ENCODE data around the gene PDSS1. TPM values are rescaled to one million over a fixed set of nuclear protein-coding genes. Genes with fewer than 3 reads are reported as not detected.

PDSS1 gene
- total RNA-seq, 1 experiment from 2014 or later, result 14.3 TPM

DNA sequence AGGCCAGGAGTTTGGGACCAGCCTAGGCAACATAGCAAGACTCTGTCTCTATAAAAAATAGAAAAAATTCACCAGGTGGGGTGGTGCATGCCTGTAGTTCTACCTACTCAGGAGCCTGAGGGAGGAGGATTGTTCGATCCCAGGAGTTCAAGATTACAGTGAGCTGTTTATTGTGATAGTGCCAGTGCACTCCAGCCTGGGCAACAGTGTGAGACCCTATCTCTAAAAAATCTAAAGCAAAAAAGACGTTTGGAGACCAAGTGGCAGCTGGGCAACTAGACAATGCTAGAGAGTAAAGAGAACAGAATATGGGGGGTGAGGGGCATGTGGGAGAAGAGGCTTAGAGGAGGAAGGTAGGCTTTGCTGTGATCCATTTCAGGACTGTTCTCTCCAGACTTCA is 1.4 kb downstream of the PDSS1 start:
- H3K9me3 Mint-ChIP-seq (ENCODE audit: unreplicated experiment), result no peaks in the 10 kb centered on the region
- no peak for DNase-seq (ENCODE audit: unreplicated experiment)
- H3K27me3 Mint-ChIP-seq (ENCODE audit: insufficient read depth, unreplicated experiment), result no peaks in the 10 kb centered on the region
- H3K36me3 Mint-ChIP-seq (ENCODE audit: insufficient read depth, unreplicated experiment), result no peaks in the 10 kb centered on the region
- peaks cover 13% of the 10 kb centered on the region for H3K4me1 Mint-ChIP-seq (ENCODE audit: insufficient read depth, unreplicated experiment)
- no peak for TF ChIP-seq CTCF (IDR thresholded peaks at IDR 0.05; ENCODE audit: unreplicated experiment)
- CTCF ChIA-PET, result no interaction called here
- intact Hi-C loops (cut with micrococcal nuclease), result loop anchor here (5.0 to 10.0 kb wide), 2 partner anchors 92 to 364 kb away; no protein-coding TSS in a partner anchor
- POLR2A ChIA-PET, result interaction anchor here (0.7 to 1.8 kb wide), 2 partner anchors 78 to 183 kb away, joined by 3 to 7 read pairs; no protein-coding TSS in a partner anchor
- no TSS peak for BruUV-seq (replicated peaks)
- peak overlapping the region; percentile 98 for H3K4me3 Mint-ChIP-seq (ENCODE audit: unreplicated experiment)
- H3K27ac Mint-ChIP-seq (ENCODE audit: low read depth, unreplicated experiment), result peak overlapping the region; percentile 95

GRCh38 chr10:26699631-26700030 is 2.1 kb downstream of the PDSS1 start:
- H3K27ac Mint-ChIP-seq (ENCODE audit: low read depth, unreplicated experiment), result no peak overlapping the region
- ChIA-PET CTCF (interaction anchor here (0.7 kb wide), 2 partner anchors 184 to 305 kb away, joined by 3 read pairs; no protein-coding TSS in a partner anchor), POLR2A (interaction anchor here (0.7 kb wide), 2 partner anchors 233 to 946 kb away, joined by 4 read pairs; no protein-coding TSS in a partner anchor)
- no peaks in the 10 kb centered on the region for H3K9me3 Mint-ChIP-seq (ENCODE audit: unreplicated experiment)
- no TSS peak for BruUV-seq (replicated peaks)
- intact Hi-C loops (cut with micrococcal nuclease), result loop anchor here (5.0 to 10.0 kb wide), 2 partner anchors 92 to 365 kb away; no protein-coding TSS in a partner anchor
- H3K27me3 Mint-ChIP-seq (ENCODE audit: insufficient read depth, unreplicated experiment), result no peaks in the 10 kb centered on the region
- peaks cover 13% of the 10 kb centered on the region for H3K4me1 Mint-ChIP-seq (ENCODE audit: insufficient read depth, unreplicated experiment)
- TF ChIP-seq CTCF (IDR thresholded peaks at IDR 0.05; ENCODE audit: unreplicated experiment), result no peak
- no peak for DNase-seq (ENCODE audit: unreplicated experiment)
- peak overlapping the region; percentile 98 for H3K4me3 Mint-ChIP-seq (ENCODE audit: unreplicated experiment)
- H3K36me3 Mint-ChIP-seq (ENCODE audit: insufficient read depth, unreplicated experiment), result no peaks in the 10 kb centered on the region

GRCh38 chr10:26700884-26701630 is 3.6 kb downstream of the PDSS1 start:
- Mint-ChIP-seq H3K9me3 (ENCODE audit: unreplicated experiment) (no peaks in the 10 kb centered on the region), H3K4me1 (ENCODE audit: insufficient read depth, unreplicated experiment) (peaks cover 13% of the 10 kb centered on the region), H3K4me3 (ENCODE audit: unreplicated experiment) (no peak overlapping the region), H3K27ac (ENCODE audit: low read depth, unreplicated experiment) (no peak overlapping the region), H3K27me3 (ENCODE audit: insufficient read depth, unreplicated experiment) (no peaks in the 10 kb centered on the region), H3K36me3 (ENCODE audit: insufficient read depth, unreplicated experiment) (peaks cover 4% of the 10 kb centered on the region)
- TSS peak; percentile 2 for BruUV-seq (replicated peaks)
- intact Hi-C loops (cut with micrococcal nuclease), result no loop called here
- ChIA-PET CTCF (interaction anchor here (0.6 kb wide), 2 partner anchors 217 to 693 kb away, joined by 3 read pairs; no protein-coding TSS in a partner anchor), POLR2A (no interaction called here)
- TF ChIP-seq CTCF (IDR thresholded peaks at IDR 0.05; ENCODE audit: unreplicated experiment), result no peak
- DNase-seq (ENCODE audit: unreplicated experiment), result no peak

DNA sequence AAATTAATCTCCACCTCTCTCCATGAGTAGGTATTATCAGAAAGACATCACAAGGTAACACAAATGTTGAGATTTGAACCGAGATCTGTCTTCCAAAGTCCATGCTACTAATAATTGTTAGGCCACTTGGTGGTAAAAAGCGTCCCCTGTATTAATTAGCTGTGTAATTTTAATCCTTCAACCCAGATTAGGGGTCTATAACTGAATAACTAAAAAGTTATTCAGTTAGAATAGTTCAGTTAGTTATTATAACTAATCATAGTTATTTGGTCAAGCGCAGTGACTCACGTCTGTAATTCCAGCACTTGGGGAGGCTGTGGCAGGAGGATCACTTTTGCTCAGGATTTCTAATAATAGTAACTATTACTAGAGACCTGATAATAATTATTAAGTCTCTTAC is 5.6 kb downstream of the PDSS1 start:
- Mint-ChIP-seq H3K36me3 (ENCODE audit: insufficient read depth, unreplicated experiment) (peaks cover 20% of the 10 kb centered on the region), H3K4me1 (ENCODE audit: insufficient read depth, unreplicated experiment) (peaks cover 7% of the 10 kb centered on the region), H3K9me3 (ENCODE audit: unreplicated experiment) (no peaks in the 10 kb centered on the region), H3K27me3 (ENCODE audit: insufficient read depth, unreplicated experiment) (no peaks in the 10 kb centered on the region), H3K4me3 (ENCODE audit: unreplicated experiment) (no peak overlapping the region), H3K27ac (ENCODE audit: low read depth, unreplicated experiment) (no peak overlapping the region)
- TF ChIP-seq CTCF (IDR thresholded peaks at IDR 0.05; ENCODE audit: unreplicated experiment), result no peak
- no peak for DNase-seq (ENCODE audit: unreplicated experiment)
- BruUV-seq (replicated peaks), result no TSS peak
- intact Hi-C loops (cut with micrococcal nuclease), result no loop called here
- POLR2A ChIA-PET, result no interaction called here
- CTCF ChIA-PET, result interaction anchor here (0.5 kb wide), 1 partner anchor 25 kb away, joined by 4 read pairs; no protein-coding TSS in a partner anchor
